Measurements from ENCODE around the gene NRG3. TPM values are rescaled to one million over a fixed set of nuclear protein-coding genes. Genes with fewer than 3 reads are reported as not detected.

NRG3 gene
- total and polyA plus RNA-seq, 12 donors, result 0.03 to 0.73 (median 0.13) TPM; not detected in 5

DNA sequence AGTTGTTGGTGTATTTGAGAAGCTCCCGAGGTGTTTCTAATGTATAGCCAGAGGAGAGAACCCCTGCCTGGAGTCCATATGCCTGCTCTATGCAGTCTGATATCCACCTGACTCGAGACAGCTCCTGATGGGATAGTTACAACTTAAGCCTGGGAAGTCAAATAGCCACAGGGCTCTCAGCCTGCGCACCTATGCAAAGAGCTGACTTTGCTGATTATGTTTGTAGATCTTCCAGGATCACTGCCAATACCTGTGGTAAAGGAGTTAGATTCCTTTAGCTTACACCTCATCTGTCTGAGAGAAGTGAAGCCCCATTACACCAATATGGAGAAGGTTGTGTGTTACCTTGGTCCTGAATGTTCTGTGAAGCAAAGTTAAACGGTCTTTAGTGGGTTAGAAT is 1063.3 kb downstream of the NRG3 start:
- H3K36me3 ChIP-seq, result no peaks in the 10 kb centered on the region
- no peak for TF ChIP-seq CTCF (IDR thresholded peaks at IDR 0.05)
- peaks cover 0 to 10% (median 0%) of the 10 kb centered on the region in 9 donors for H3K4me1 ChIP-seq
- no peak overlapping the region for H3K4me3 ChIP-seq
- 84 to 89% methylated on average over 4 of the region's 4 CpGs for WGBS, 2 donors
- intact Hi-C loops (cut with DNase I), result no loop called here
- DNase-seq (no peak), ATAC-seq (no peak)
- H3K27me3 ChIP-seq, result no peaks in the 10 kb centered on the region
- no peak overlapping the region for H3K27ac ChIP-seq
- H3K9me3 ChIP-seq, result no peaks in the 10 kb centered on the region

GRCh38 chr10:82942286-82943099 is 1067.5 kb downstream of the NRG3 start:
- DNase-seq, result no peak

GRCh38 chr10:82943142-82943541 is 1068.1 kb downstream of the NRG3 start:
- peaks cover 0 to 17% (median 0%) of the 10 kb centered on the region in 11 donors for H3K9me3 ChIP-seq
- peaks cover 0 to 11% (median 0%) of the 10 kb centered on the region in 9 donors for H3K4me1 ChIP-seq
- 65 to 72% methylated on average over 3 of the region's 3 CpGs for WGBS, 2 donors
- intact Hi-C loops (cut with DNase I), result no loop called here
- no peak overlapping the region for H3K27ac ChIP-seq
- H3K4me3 ChIP-seq, result no peak overlapping the region
- DNase-seq (no peak), ATAC-seq (no peak)
- no peaks in the 10 kb centered on the region for H3K36me3 ChIP-seq
- H3K27me3 ChIP-seq, result no peaks in the 10 kb centered on the region
- no peak for TF ChIP-seq CTCF (IDR thresholded peaks at IDR 0.05)

More at GRCh38 chr10:82942286-82943099, 1067.5 kb downstream of the NRG3 start:
- Histone ChIP-seq H3K36me3 (no peaks in the 10 kb centered on the region), H3K4me3 (no peak overlapping the region), H3K27ac (peak overlapping the region in 2 of 10 donors; percentile 5 to 20), H3K27me3 (no peaks in the 10 kb centered on the region), H3K9me3 (peaks cover 0 to 17% (median 0%) of the 10 kb centered on the region in 11 donors), H3K4me1 (peaks cover 0 to 11% (median 0%) of the 10 kb centered on the region in 9 donors)
- ATAC-seq, result peak in 5 of 8 donors; percentile 17 to 59 (median 29)
- 62 to 64% methylated on average over 3 of the region's 3 CpGs for WGBS, 2 donors
- TF ChIP-seq CTCF (IDR thresholded peaks at IDR 0.05), result no peak
- intact Hi-C loops (cut with DNase I), result no loop called here

GRCh38 chr10:82949816-82950575 is 1075.0 kb downstream of the NRG3 start:
- Histone ChIP-seq H3K4me1 (no peaks in the 10 kb centered on the region), H3K4me3 (no peak overlapping the region), H3K27me3 (no peaks in the 10 kb centered on the region), H3K27ac (no peak overlapping the region), H3K9me3 (peaks cover 0 to 31% (median 0%) of the 10 kb centered on the region in 11 donors), H3K36me3 (no peaks in the 10 kb centered on the region)
- ATAC-seq, result no peak
- intact Hi-C loops (cut with DNase I), result loop anchor here in 1 of 10 donors (10.0 kb wide), 1 partner anchor 145 kb away; no protein-coding TSS in a partner anchor
- no peak for TF ChIP-seq CTCF (IDR thresholded peaks at IDR 0.05)
- DNase-seq, result no peak
- 92 to 93% methylated on average over 2 of the region's 2 CpGs for WGBS, 2 donors

Measured in heart right ventricle (tissue), 16 donors.